Measurements from ENCODE around the gene ZNF189. TPM values are rescaled to one million over a fixed set of nuclear protein-coding genes. Genes with fewer than 3 reads are reported as not detected.
A peak's percentile ranks its signal among the peaks of the same experiment; 100 is the strongest.

ZNF189 gene
- polyA plus RNA-seq, 2 of the 4 experiments (the other 2 are of a cell fraction): 8.8 to 13.9 TPM

DNA sequence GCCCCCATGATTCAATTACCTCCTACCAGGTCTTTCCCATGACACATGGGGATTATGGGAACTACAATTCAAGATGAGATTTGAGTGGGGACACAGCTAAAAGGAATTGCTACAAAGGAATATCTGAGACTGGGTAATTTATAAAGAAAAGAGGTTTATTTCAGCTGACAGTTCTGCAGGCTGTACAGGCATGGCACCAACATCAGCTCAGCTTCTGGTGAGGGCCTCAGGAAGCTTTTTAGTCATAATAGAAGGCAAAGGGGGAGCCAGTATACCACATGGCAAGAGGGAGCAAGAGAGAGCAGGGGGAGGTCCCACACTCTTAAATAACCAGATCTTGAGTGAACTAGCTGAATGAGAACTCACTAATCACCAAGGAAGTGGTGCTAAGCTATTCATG, 48.1 kb downstream of the ZNF189 start:
- Histone ChIP-seq H3K4me1 (0 out of 3 replicates have a peak, but pooled peaks cover 4% of the 10 kb centered on the region), H3K27ac (no peak overlapping the region), H3K9me3 (peaks cover 7% of the 10 kb centered on the region; the same call in 1 of the 3 replicates), H3K4me3 (no peak overlapping the region), H3K4me2 (no peak overlapping the region)
- DNase-seq (ENCODE audit: low read depth in 1 of 2, low spot score in 1 of 2) (no peak), FAIRE-seq (no peak), ATAC-seq (no peak)
- ChIA-PET CTCF (interaction anchor here (1.0 to 1.7 kb wide), 3 partner anchors 24 to 135 kb away, joined by 3 to 14 read pairs (median 3); no protein-coding TSS in a partner anchor), POLR2A (no interaction called here)
- TF ChIP-seq, protein P1, sequence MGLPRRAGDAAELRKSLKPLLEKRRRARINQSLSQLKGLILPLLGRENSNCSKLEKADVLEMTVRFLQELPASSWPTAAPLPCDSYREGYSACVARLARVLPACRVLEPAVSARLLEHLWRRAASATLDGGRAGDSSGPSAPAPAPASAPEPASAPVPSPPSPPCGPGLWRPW (IDR thresholded peaks at IDR 0.05): no peak
- no peak for TF ChIP-seq RFX5 (IDR thresholded peaks at IDR 0.05)
- TF ChIP-seq SMC3 (IDR thresholded peaks at IDR 0.05): no peak
- no peak for TF ChIP-seq CBX8 (IDR thresholded peaks at IDR 0.05)
- TF ChIP-seq EP300 (IDR thresholded peaks at IDR 0.05): no peak
- TF ChIP-seq CBX2 (IDR thresholded peaks at IDR 0.05; ENCODE audit: borderline replicate concordance, low read depth): no peak
- TF ChIP-seq HOXB5 (CRISPR knock-in tag; IDR thresholded peaks at IDR 0.05): no peak
- no peak for TF ChIP-seq CEBPB (IDR thresholded peaks at IDR 0.05)
- TF ChIP-seq, protein P2, sequence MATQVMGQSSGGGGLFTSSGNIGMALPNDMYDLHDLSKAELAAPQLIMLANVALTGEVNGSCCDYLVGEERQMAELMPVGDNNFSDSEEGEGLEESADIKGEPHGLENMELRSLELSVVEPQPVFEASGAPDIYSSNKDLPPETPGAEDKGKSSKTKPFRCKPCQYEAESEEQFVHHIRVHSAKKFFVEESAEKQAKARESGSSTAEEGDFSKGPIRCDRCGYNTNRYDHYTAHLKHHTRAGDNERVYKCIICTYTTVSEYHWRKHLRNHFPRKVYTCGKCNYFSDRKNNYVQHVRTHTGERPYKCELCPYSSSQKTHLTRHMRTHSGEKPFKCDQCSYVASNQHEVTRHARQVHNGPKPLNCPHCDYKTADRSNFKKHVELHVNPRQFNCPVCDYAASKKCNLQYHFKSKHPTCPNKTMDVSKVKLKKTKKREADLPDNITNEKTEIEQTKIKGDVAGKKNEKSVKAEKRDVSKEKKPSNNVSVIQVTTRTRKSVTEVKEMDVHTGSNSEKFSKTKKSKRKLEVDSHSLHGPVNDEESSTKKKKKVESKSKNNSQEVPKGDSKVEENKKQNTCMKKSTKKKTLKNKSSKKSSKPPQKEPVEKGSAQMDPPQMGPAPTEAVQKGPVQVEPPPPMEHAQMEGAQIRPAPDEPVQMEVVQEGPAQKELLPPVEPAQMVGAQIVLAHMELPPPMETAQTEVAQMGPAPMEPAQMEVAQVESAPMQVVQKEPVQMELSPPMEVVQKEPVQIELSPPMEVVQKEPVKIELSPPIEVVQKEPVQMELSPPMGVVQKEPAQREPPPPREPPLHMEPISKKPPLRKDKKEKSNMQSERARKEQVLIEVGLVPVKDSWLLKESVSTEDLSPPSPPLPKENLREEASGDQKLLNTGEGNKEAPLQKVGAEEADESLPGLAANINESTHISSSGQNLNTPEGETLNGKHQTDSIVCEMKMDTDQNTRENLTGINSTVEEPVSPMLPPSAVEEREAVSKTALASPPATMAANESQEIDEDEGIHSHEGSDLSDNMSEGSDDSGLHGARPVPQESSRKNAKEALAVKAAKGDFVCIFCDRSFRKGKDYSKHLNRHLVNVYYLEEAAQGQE (IDR thresholded peaks at IDR 0.05): no peak
- no peak for TF ChIP-seq TP53 (CRISPR knock-in tag; IDR thresholded peaks at IDR 0.05)
- TF ChIP-seq, protein P3, sequence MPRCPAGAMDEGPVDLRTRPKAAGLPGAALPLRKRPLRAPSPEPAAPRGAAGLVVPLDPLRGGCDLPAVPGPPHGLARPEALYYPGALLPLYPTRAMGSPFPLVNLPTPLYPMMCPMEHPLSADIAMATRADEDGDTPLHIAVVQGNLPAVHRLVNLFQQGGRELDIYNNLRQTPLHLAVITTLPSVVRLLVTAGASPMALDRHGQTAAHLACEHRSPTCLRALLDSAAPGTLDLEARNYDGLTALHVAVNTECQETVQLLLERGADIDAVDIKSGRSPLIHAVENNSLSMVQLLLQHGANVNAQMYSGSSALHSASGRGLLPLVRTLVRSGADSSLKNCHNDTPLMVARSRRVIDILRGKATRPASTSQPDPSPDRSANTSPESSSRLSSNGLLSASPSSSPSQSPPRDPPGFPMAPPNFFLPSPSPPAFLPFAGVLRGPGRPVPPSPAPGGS (IDR thresholded peaks at IDR 0.05): no peak
- TF ChIP-seq, protein P4, sequence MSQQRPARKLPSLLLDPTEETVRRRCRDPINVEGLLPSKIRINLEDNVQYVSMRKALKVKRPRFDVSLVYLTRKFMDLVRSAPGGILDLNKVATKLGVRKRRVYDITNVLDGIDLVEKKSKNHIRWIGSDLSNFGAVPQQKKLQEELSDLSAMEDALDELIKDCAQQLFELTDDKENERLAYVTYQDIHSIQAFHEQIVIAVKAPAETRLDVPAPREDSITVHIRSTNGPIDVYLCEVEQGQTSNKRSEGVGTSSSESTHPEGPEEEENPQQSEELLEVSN (IDR thresholded peaks at IDR 0.05; ENCODE audit: borderline replicate concordance, low read depth): no peak
- TF ChIP-seq JUN (IDR thresholded peaks at IDR 0.05): no peak
- no peak for TF ChIP-seq ZC3H11A (IDR thresholded peaks at IDR 0.05)
- no peak for TF ChIP-seq JUNB (IDR thresholded peaks at IDR 0.05)
- TF ChIP-seq, protein P5, sequence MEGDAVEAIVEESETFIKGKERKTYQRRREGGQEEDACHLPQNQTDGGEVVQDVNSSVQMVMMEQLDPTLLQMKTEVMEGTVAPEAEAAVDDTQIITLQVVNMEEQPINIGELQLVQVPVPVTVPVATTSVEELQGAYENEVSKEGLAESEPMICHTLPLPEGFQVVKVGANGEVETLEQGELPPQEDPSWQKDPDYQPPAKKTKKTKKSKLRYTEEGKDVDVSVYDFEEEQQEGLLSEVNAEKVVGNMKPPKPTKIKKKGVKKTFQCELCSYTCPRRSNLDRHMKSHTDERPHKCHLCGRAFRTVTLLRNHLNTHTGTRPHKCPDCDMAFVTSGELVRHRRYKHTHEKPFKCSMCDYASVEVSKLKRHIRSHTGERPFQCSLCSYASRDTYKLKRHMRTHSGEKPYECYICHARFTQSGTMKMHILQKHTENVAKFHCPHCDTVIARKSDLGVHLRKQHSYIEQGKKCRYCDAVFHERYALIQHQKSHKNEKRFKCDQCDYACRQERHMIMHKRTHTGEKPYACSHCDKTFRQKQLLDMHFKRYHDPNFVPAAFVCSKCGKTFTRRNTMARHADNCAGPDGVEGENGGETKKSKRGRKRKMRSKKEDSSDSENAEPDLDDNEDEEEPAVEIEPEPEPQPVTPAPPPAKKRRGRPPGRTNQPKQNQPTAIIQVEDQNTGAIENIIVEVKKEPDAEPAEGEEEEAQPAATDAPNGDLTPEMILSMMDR (IDR thresholded peaks at IDR 0.05): no peak
- TF ChIP-seq FOXS1 (CRISPR knock-in tag; IDR thresholded peaks at IDR 0.05): no peak
- TF ChIP-seq GATA3 (IDR thresholded peaks at IDR 0.05; ENCODE audit: borderline replicate concordance): no peak
- no peak for TF ChIP-seq ZFP36 (IDR thresholded peaks at IDR 0.05; ENCODE audit: borderline replicate concordance, partially characterized antibody)

DNA sequence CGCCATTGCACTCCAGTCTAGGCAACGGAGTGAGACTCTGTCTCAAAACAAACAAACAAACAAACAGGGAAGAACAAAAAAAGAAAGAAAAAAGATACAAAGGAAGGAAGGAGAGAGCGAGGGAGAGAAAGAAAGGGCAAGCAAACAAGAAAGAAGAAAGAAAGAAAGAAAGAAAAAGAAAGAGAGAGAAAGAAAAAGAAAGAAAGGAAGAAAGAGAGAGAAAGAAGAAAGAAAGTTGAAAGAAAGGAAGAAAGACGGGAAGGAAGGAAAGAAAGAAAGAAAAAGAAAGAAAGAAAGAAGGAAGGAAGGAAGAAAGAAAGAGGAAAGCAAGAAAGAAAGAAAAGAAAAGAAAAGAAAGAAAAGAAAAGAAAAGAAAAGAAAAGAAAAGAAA, 50.0 kb downstream of the ZNF189 start:
- no peak for FAIRE-seq
- Histone ChIP-seq H3K4me2 (peak overlapping the region; percentile 71), H3K4me3 (peak overlapping the region; percentile 49), H3K27ac (peak overlapping the region; percentile 85 to 92), H3K9me3 (peaks cover 13% of the 10 kb centered on the region; the same call in 2 of the 3 replicates), H3K4me1 (0 out of 3 replicates have a peak, but pooled peaks cover 4% of the 10 kb centered on the region)
- POLR2A ChIA-PET: interaction anchor here (1.0 kb wide), 3 partner anchors 38 to 133 kb away, joined by 3 read pairs; partner anchors contain the start of gene ZNF189
- no peak for ATAC-seq
- DNase-seq (ENCODE audit: low read depth in 1 of 2, low spot score in 1 of 2): no peak
- CTCF ChIA-PET: interaction anchor here (0.6 to 5.9 kb wide), 45 partner anchors 10 to 992 kb away, joined by 3 to 81 read pairs (median 4); partner anchors contain the start of genes ALDOB and RNF20
- 17% methylated on average over 4 of the region's 4 CpGs for WGBS (ENCODE audit: missing lambda C conversion rate)
- TF ChIP-seq FOXS1 (CRISPR knock-in tag; IDR thresholded peaks at IDR 0.05) (no peak), TFCP2L1 (CRISPR knock-in tag; IDR thresholded peaks at IDR 0.05) (no peak), SMC3 (IDR thresholded peaks at IDR 0.05) (no peak), FOSL2 (IDR thresholded peaks at IDR 0.05) (no peak), FOSL2 (CRISPR knock-in tag; IDR thresholded peaks at IDR 0.05) (no peak), GATA3 (IDR thresholded peaks at IDR 0.05; ENCODE audit: borderline replicate concordance) (no peak), MAFK (IDR thresholded peaks at IDR 0.05; ENCODE audit: partially characterized antibody) (no peak), JUNB (IDR thresholded peaks at IDR 0.05) (no peak)
- TF ChIP-seq, protein P6, sequence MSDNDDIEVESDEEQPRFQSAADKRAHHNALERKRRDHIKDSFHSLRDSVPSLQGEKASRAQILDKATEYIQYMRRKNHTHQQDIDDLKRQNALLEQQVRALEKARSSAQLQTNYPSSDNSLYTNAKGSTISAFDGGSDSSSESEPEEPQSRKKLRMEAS (IDR thresholded peaks at IDR 0.05): no peak
- TF ChIP-seq, protein P7, sequence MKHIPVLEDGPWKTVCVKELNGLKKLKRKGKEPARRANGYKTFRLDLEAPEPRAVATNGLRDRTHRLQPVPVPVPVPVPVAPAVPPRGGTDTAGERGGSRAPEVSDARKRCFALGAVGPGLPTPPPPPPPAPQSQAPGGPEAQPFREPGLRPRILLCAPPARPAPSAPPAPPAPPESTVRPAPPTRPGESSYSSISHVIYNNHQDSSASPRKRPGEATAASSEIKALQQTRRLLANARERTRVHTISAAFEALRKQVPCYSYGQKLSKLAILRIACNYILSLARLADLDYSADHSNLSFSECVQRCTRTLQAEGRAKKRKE (CRISPR knock-in tag; IDR thresholded peaks at IDR 0.05; ENCODE audit: low read depth): no peak
- TF ChIP-seq, protein P8, sequence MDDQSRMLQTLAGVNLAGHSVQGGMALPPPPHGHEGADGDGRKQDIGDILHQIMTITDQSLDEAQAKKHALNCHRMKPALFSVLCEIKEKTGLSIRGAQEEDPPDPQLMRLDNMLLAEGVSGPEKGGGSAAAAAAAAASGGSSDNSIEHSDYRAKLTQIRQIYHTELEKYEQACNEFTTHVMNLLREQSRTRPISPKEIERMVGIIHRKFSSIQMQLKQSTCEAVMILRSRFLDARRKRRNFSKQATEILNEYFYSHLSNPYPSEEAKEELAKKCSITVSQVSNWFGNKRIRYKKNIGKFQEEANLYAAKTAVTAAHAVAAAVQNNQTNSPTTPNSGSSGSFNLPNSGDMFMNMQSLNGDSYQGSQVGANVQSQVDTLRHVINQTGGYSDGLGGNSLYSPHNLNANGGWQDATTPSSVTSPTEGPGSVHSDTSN (IDR thresholded peaks at IDR 0.05): no peak
- TF ChIP-seq, protein P9, sequence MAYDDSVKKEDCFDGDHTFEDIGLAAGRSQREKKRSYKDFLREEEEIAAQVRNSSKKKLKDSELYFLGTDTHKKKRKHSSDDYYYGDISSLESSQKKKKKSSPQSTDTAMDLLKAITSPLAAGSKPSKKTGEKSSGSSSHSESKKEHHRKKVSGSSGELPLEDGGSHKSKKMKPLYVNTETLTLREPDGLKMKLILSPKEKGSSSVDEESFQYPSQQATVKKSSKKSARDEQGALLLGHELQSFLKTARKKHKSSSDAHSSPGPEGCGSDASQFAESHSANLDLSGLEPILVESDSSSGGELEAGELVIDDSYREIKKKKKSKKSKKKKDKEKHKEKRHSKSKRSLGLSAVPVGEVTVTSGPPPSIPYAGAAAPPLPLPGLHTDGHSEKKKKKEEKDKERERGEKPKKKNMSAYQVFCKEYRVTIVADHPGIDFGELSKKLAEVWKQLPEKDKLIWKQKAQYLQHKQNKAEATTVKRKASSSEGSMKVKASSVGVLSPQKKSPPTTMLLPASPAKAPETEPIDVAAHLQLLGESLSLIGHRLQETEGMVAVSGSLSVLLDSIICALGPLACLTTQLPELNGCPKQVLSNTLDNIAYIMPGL (CRISPR knock-in tag; IDR thresholded peaks at IDR 0.05; ENCODE audit: borderline replicate concordance): no peak

All from A549 (cell line).